ENCODE measurements around the gene STARD5.

The STARD5 gene

GRCh38 chr15:81288616-81289015 is 35.3 kb downstream of the STARD5 start:
- DNase-seq: no peak

GRCh38 chr15:81288040-81288439 is 35.9 kb downstream of the STARD5 start:
- no peak for DNase-seq

- DNase-seq: no peak
Observed at GRCh38 chr15:81286621-81287121, 37.3 kb downstream of the STARD5 start.

GRCh38 chr15:81285461-81285860 is 38.5 kb downstream of the STARD5 start:
- DNase-seq: no peak

GRCh38 chr15:81284256-81285031 is 39.5 kb downstream of the STARD5 start:
- DNase-seq: no peak

- DNase-seq: no peak
Observed at GRCh38 chr15:81282911-81283310, 41.0 kb downstream of the STARD5 start.

- DNase-seq: no peak
Observed at GRCh38 chr15:81282606-81282895, 41.4 kb downstream of the STARD5 start.

GRCh38 chr15:81281766-81282605 is 42.0 kb downstream of the STARD5 start:
- no peak for DNase-seq

- DNase-seq: no peak
Observed at GRCh38 chr15:81281456-81281735, 42.5 kb downstream of the STARD5 start.

GRCh38 chr15:81280696-81281455 is 43.1 kb downstream of the STARD5 start:
- no peak for DNase-seq

- DNase-seq: no peak
Observed at GRCh38 chr15:81279621-81280485, 44.1 kb downstream of the STARD5 start.

- no peak for DNase-seq
Observed at GRCh38 chr15:81278306-81279029, 45.5 kb downstream of the STARD5 start.

GRCh38 chr15:81277851-81278250 is 46.1 kb downstream of the STARD5 start:
- DNase-seq: no peak

GRCh38 chr15:81276967-81277366 is 47.0 kb downstream of the STARD5 start:
- DNase-seq: no peak

- DNase-seq: no peak
Observed at GRCh38 chr15:81275711-81276392, 48.1 kb downstream of the STARD5 start.

- peak; percentile 74 for DNase-seq
Observed at GRCh38 chr15:81274931-81275707, 48.8 kb downstream of the STARD5 start.

- no peak for DNase-seq
Observed at GRCh38 chr15:81274255-81274654, 49.7 kb downstream of the STARD5 start.

GRCh38 chr15:81273855-81274254 is 50.1 kb downstream of the STARD5 start:
- no peak for DNase-seq

GRCh38 chr15:81273200-81273599 is 50.7 kb downstream of the STARD5 start:
- no peak for DNase-seq

Measured in midbrain (tissue), 1 donor.